Calu3 (cell line): ENCODE data around the gene INHBE. TPM values are rescaled to one million over a fixed set of nuclear protein-coding genes. Genes with fewer than 3 reads are reported as not detected.

Source experiments
- BruUV-seq: library from RNA; stranded (reverse); fragments of 400-500 nt; replicated peaks from 2 replicates; lab custom pipeline; 2021; lab: Mats Ljungman, UMichigan
- CTCF ChIA-PET: fragments of 300-600 bp; sonication (Branson Sonifier 250); formaldehyde crosslinking; loops from one replicate; lab custom pipeline; 2022; ENCODE audit warnings: antibody characterized with exemption; lab: Charles Lee
- DNase-seq: peaks from one replicate; pipeline ENCODE4 v3.0.0; 2022
- H3K27ac Mint-ChIP-seq: one replicate; pipeline ENCODE4 v1.8.0; 2022; ENCODE audit warnings: mixed read lengths; ENCODE audit not compliant: unreplicated experiment
- H3K27me3 Mint-ChIP-seq: one replicate; pipeline ENCODE4 v1.8.0; 2022; ENCODE audit warnings: mixed read lengths; ENCODE audit not compliant: unreplicated experiment
- H3K36me3 Mint-ChIP-seq: one replicate; pipeline ENCODE4 v1.8.0; 2022; ENCODE audit warnings: mild to moderate bottlenecking, moderate library complexity, mixed read lengths; ENCODE audit not compliant: insufficient read depth, unreplicated experiment
- H3K4me1 Mint-ChIP-seq: one replicate; pipeline ENCODE4 v1.8.0; 2022; ENCODE audit warnings: mild to moderate bottlenecking, low read depth, mixed read lengths; ENCODE audit not compliant: unreplicated experiment
- H3K4me3 Mint-ChIP-seq: one replicate; pipeline ENCODE4 v1.8.0; 2022; ENCODE audit warnings: mild to moderate bottlenecking, low read depth, moderate library complexity, mixed read lengths; ENCODE audit not compliant: unreplicated experiment
- H3K9me3 Mint-ChIP-seq: one replicate; pipeline ENCODE4 v1.8.0; 2022; ENCODE audit warnings: low read depth, mixed read lengths; ENCODE audit not compliant: unreplicated experiment
- CTCF ChIP-seq: fragments of 200-600 bp; IDR thresholded peaks from one replicate; pipeline ENCODE4 v1.8.0; 2022; ENCODE audit warnings: antibody characterized with exemption; ENCODE audit not compliant: unreplicated experiment
- intact Hi-C: fragments of 100-400 bp; cut with micrococcal nuclease; formaldehyde crosslinking; loops from one replicate; pipeline ENCODE4 v1.10.0; 2022; ENCODE audit not compliant: unreplicated experiment
- total RNA-seq: library from RNA; stranded (reverse); gene quantifications from 2 replicates; pipeline ENCODE4 v1.2.3, GENCODE V29; 2022

The INHBE gene
- total RNA-seq, 1 experiment from 2014 or later, result 0.38 TPM

DNA sequence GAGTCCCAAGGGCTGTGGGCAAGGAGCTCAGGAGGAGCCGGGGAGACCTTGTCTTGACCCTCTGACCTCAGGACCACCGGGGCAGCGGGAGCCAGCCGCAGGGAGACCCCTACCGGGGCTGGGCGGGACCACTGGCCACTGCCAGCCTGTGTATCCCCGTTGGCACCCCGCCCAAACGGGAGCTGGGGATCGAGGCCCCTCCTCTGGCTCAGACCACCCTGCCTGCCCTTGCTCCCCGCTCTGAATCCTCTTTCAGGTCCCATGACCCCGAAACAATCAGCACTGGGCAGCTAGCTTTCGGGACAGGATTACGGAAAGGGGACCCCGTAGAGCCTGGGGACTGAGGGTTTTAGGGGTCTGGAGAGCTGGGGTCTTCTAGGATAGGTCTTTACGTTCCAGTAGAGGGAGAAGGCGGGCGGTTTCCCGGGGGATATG, 5.8 kb downstream of the INHBE start:
- Mint-ChIP-seq H3K27ac (no peak overlapping the region), H3K36me3 (peaks cover 35% of the 10 kb centered on the region), H3K9me3 (no peaks in the 10 kb centered on the region), H3K4me1 (peaks cover 48% of the 10 kb centered on the region), H3K4me3 (peak overlapping the region; percentile 74), H3K27me3 (peaks cover 63% of the 10 kb centered on the region)
- intact Hi-C loops, result no loop called here
- no peak for TF ChIP-seq CTCF
- DNase-seq, result no peak
- no TSS peak for BruUV-seq
- CTCF ChIA-PET, result interaction anchor here (0.6 to 3.6 kb wide), 3 partner anchors 11 to 198 kb away, joined by 8 to 11 read pairs (median 9); no protein-coding TSS in a partner anchor

GRCh38 chr12:57461276-57461916, 6.3 kb downstream of the INHBE start:
- intact Hi-C loops, result no loop called here
- Mint-ChIP-seq H3K36me3 (peaks cover 35% of the 10 kb centered on the region), H3K4me3 (peak overlapping the region; percentile 74), H3K4me1 (peaks cover 43% of the 10 kb centered on the region), H3K27me3 (peaks cover 68% of the 10 kb centered on the region), H3K9me3 (no peaks in the 10 kb centered on the region), H3K27ac (no peak overlapping the region)
- TF ChIP-seq CTCF, result no peak
- CTCF ChIA-PET, result interaction anchor here (0.6 to 3.6 kb wide), 4 partner anchors 10 to 197 kb away, joined by 3 to 11 read pairs (median 8); no protein-coding TSS in a partner anchor
- BruUV-seq, result no TSS peak
- peak; percentile 34 for DNase-seq

- intact Hi-C loops, result no loop called here
These were observed 6.8 kb downstream of the INHBE start for GRCh38 chr12:57461917-57462250.

DNA sequence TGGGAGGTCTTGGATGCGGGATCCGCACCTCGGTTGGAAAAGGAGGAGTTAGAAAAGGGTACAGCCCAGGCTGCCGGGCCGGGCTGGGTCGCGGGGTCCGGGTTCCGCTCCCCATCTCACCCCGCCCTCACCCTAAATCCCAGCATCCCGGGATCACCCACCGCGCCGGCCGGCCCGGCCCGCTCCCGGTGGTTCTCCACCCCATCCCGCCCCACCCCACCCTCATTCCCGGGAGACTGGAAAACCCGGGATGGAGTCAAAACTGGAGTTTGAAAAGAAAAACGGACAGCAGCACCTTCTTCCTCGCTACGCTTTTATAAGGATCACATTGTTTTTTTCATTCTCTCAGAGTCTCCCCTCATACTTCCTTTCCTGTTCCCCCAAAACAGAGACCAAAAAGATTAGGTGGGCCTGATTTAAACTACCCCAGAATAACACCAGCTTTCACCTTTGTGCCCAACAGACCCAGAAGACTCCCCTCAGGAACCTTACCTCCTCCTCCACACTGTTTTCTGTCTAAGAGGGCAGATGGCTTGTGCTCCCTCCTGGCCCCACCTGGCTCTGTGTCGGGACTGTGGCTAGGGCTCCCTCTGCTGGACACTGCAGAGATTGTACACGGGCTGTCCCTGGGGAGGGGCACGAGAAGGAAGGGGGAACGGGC, 7.3 kb downstream of the INHBE start:
- peak; percentile 94 for DNase-seq
- CTCF ChIA-PET, result no interaction called here
- Mint-ChIP-seq H3K27me3 (peaks cover 78% of the 10 kb centered on the region), H3K36me3 (peaks cover 31% of the 10 kb centered on the region), H3K9me3 (no peaks in the 10 kb centered on the region), H3K27ac (peak overlapping the region; percentile 13), H3K4me1 (peaks cover 33% of the 10 kb centered on the region), H3K4me3 (peak overlapping the region; percentile 74)
- TF ChIP-seq CTCF, result peak; percentile 89
- intact Hi-C loops, result no loop called here
- BruUV-seq, result no TSS peak

More at GRCh38 chr12:57461917-57462250, 6.8 kb downstream of the INHBE start:
- peaks cover 35% of the 10 kb centered on the region for H3K36me3 Mint-ChIP-seq
- no peaks in the 10 kb centered on the region for H3K9me3 Mint-ChIP-seq
- peaks cover 73% of the 10 kb centered on the region for H3K27me3 Mint-ChIP-seq
- H3K27ac Mint-ChIP-seq, result no peak overlapping the region
- DNase-seq, result no peak
- BruUV-seq, result no TSS peak
- CTCF ChIA-PET, result interaction anchor here (0.6 kb wide), 1 partner anchor 24 kb away, joined by 3 read pairs; no protein-coding TSS in a partner anchor
- peaks cover 38% of the 10 kb centered on the region for H3K4me1 Mint-ChIP-seq
- no peak for TF ChIP-seq CTCF
- peak overlapping the region; percentile 74 for H3K4me3 Mint-ChIP-seq
